ENCODE results near the gene IDE. TPM values are rescaled to one million over a fixed set of nuclear protein-coding genes. Genes with fewer than 3 reads are reported as not detected.

IDE gene
- total RNA-seq, 1 donor from 2014 or later: 41.6 TPM

DNA sequence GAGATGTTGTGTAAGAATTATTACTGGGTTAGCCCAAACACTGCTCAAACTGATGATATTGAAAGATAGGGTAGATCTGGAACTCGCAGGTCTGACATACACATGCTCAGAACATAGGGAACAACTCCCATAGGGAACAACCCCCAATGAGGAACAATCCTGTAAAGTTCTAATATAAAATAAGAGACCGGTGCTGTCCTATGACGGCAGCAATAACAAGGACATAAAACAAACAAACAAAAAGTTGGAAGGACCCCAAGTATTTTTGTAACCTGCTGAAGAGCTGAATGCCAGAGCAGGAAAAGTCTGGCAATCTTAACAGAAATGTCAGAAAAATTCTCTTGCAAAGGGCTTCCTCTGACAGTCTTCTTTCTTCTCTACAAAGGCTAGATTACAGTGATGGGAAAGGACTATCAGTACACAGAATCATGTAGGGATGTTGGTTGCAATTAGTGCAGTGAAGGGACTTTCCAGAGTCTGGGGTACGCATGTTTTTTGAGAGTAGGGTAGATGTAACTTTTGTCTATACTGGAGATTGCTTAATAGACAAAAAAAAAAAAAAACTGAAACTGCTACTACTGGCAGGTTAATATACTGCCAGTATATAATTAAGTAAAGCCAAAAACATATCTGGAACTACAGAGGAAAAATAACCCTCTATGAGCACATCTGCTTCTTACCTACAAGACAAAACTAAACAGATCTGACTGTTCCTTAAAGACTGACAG, 35.5 kb downstream of the IDE start:
- Mint-ChIP-seq H3K27me3 (ENCODE audit: unreplicated experiment) (no peaks in the 10 kb centered on the region), H3K27ac (ENCODE audit: unreplicated experiment) (no peak overlapping the region), H3K4me3 (ENCODE audit: unreplicated experiment) (no peak overlapping the region), H3K4me1 (ENCODE audit: unreplicated experiment) (peaks cover 10% of the 10 kb centered on the region), H3K9me3 (ENCODE audit: unreplicated experiment) (no peaks in the 10 kb centered on the region), H3K36me3 (ENCODE audit: low read depth, unreplicated experiment) (peaks cover 4% of the 10 kb centered on the region)
- TF ChIP-seq CTCF (IDR thresholded peaks at IDR 0.05; ENCODE audit: unreplicated experiment): no peak
- no peak for DNase-seq (ENCODE audit: low spot score)

DNA sequence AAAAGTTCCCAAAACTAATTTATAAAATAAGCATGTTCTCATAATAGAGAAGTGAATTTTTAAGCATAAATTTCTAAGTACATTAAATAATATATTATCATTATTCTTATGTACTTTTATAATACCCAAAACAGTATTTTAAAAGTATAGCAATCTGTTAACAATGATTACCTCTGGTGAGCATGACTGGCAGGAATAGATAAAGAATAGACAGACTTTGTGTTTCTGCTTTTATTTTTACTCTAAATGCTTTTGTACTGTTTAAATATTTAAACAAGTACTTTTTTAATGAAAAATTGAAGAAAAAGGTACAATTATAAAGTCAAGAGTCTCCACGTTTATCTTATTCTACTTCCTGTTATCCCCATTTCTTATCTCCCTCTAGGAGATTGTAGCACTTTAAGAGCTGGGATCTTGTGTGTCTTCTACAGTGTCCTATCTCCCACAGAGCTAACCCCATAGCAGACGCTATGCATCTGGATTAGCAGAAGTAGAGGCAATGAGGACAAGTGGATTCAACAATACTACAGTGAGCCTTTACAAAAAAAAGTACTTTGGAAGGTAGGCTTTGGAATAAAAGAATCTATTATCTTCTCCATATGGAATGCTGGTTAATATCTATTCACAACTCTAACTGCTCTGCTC, 42.9 kb downstream of the IDE start:
- Mint-ChIP-seq H3K9me3 (ENCODE audit: unreplicated experiment) (no peaks in the 10 kb centered on the region), H3K36me3 (ENCODE audit: low read depth, unreplicated experiment) (peaks cover 4% of the 10 kb centered on the region), H3K4me3 (ENCODE audit: unreplicated experiment) (no peak overlapping the region), H3K27me3 (ENCODE audit: unreplicated experiment) (no peaks in the 10 kb centered on the region), H3K4me1 (ENCODE audit: unreplicated experiment) (no peaks in the 10 kb centered on the region), H3K27ac (ENCODE audit: unreplicated experiment) (no peak overlapping the region)
- DNase-seq (ENCODE audit: low spot score): no peak
- TF ChIP-seq CTCF (IDR thresholded peaks at IDR 0.05; ENCODE audit: unreplicated experiment): no peak

DNA sequence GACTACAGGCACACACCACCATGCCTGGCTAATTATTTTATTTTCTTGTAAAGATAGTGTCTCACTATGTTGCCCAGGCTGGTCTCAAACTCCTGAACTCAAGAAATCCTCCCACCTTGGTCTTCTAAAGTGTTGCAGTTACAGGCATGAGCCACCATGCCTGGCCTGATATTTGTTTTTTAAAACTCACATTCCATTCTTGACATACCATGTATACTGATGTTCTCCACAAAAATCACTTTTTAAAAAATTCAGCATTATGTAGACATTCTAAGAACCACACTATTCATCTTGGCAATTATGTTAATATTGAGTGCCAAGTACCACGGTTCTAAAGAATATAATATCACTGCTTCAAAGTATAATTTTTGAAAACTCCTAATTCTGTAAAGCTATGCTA, 43.5 kb downstream of the IDE start:
- no peaks in the 10 kb centered on the region for H3K4me1 Mint-ChIP-seq (ENCODE audit: unreplicated experiment)
- H3K9me3 Mint-ChIP-seq (ENCODE audit: unreplicated experiment): no peaks in the 10 kb centered on the region
- H3K4me3 Mint-ChIP-seq (ENCODE audit: unreplicated experiment): no peak overlapping the region
- no peak for TF ChIP-seq CTCF (IDR thresholded peaks at IDR 0.05; ENCODE audit: unreplicated experiment)
- DNase-seq (ENCODE audit: low spot score): no peak
- peaks cover 4% of the 10 kb centered on the region for H3K36me3 Mint-ChIP-seq (ENCODE audit: low read depth, unreplicated experiment)
- no peak overlapping the region for H3K27ac Mint-ChIP-seq (ENCODE audit: unreplicated experiment)
- H3K27me3 Mint-ChIP-seq (ENCODE audit: unreplicated experiment): no peaks in the 10 kb centered on the region

- Mint-ChIP-seq H3K36me3 (ENCODE audit: low read depth, unreplicated experiment) (no peaks in the 10 kb centered on the region), H3K9me3 (ENCODE audit: unreplicated experiment) (no peaks in the 10 kb centered on the region), H3K4me3 (ENCODE audit: unreplicated experiment) (no peak overlapping the region), H3K27me3 (ENCODE audit: unreplicated experiment) (peaks cover 2% of the 10 kb centered on the region), H3K27ac (ENCODE audit: unreplicated experiment) (no peak overlapping the region), H3K4me1 (ENCODE audit: unreplicated experiment) (no peaks in the 10 kb centered on the region)
- DNase-seq (ENCODE audit: low spot score): no peak
- no peak for TF ChIP-seq CTCF (IDR thresholded peaks at IDR 0.05; ENCODE audit: unreplicated experiment)
Observed at GRCh38 chr10:92527716-92528115, 46.2 kb downstream of the IDE start.

DNA sequence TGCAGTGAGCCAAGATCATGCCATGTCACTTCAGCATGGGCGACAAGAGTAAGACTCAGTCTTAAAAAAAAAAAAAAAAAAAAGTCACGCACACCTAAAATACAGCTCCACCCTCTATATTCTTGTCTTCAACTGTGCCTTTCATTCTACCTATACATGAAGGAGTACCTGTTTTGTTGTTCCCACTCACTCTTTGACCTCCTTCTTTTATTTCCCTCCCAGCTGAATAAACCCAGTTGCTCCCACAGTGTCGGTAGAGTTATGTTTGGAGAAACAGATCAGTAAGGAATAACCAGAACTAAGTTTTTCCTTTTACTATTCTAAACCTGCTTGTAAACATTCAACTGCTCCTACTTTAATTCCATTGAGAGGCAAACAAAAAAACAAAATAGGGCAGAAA, 50.3 kb downstream of the IDE start:
- no peaks in the 10 kb centered on the region for H3K9me3 Mint-ChIP-seq (ENCODE audit: unreplicated experiment)
- no peaks in the 10 kb centered on the region for H3K4me1 Mint-ChIP-seq (ENCODE audit: unreplicated experiment)
- H3K27me3 Mint-ChIP-seq (ENCODE audit: unreplicated experiment): peaks cover 2% of the 10 kb centered on the region
- no peak overlapping the region for H3K27ac Mint-ChIP-seq (ENCODE audit: unreplicated experiment)
- no peak overlapping the region for H3K4me3 Mint-ChIP-seq (ENCODE audit: unreplicated experiment)
- no peaks in the 10 kb centered on the region for H3K36me3 Mint-ChIP-seq (ENCODE audit: low read depth, unreplicated experiment)
- no peak for TF ChIP-seq CTCF (IDR thresholded peaks at IDR 0.05; ENCODE audit: unreplicated experiment)
- DNase-seq (ENCODE audit: low spot score): no peak
